HG03064 (cell line): ENCODE results near the gene PTPRD.

Experiments used
- ATAC-seq: cut with Tn5 transposase; IDR thresholded peaks from one replicate; pipeline ENCODE4 v1.9.1; 2021; ENCODE audit warnings: low read depth; ENCODE audit not compliant: unreplicated experiment

Gene PTPRD

DNA sequence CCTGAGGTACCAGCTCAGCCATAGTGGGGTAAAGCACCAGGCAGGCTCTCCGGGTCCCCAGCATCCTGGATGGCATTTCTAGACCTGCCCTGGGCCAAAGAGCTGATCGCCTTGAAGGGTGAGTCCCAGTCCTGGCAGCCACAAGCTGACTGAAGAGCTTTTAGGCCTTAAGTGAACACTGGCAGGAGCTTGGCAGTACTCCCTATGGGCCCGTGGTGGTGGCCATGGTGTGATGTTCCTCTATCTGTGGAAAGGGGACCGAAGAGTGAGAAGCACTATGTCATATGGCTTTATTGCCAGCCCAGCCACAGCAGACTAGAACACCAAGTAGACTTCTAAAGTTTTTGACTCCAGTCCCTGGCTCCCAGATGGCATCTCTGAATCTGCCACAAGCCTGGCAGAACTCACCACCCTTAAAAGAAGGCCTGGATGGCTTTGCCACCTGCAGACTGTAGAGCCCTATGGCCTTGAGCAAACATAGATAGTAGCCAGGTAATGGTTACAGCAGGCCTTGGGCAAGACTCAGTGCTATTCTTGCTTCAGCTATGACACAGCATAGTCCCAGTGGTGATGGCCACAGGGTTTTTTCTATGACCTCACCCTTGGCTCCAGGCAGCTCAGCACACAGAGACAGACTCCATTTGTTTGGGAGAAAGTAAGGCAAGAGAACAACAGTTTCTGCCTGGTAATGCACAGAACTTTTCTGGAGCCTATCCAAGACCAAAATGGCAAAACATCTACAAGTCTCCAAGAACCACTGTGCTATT is 2011.7 kb downstream of the PTPRD start:
- no peak for ATAC-seq

DNA sequence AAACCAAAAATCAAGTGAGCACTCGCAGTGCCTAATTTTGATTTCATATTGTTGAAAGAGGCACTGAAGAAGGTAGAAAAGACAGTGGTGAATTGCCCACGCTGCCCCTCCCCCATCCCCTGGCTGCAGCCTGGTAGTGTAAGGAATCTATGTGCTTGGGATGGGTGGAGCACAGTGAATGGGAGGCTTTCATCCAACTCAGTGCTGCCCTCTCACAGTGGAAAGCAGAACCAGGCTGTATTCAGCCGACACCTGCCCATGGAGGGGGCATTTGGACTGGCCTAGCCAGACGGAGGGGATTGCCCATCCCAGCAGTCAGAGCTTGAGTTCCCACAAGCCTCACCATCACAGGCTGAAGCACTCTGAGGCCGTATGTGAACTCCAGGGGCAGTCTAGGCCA is 2012.9 kb downstream of the PTPRD start:
- no peak for ATAC-seq

DNA sequence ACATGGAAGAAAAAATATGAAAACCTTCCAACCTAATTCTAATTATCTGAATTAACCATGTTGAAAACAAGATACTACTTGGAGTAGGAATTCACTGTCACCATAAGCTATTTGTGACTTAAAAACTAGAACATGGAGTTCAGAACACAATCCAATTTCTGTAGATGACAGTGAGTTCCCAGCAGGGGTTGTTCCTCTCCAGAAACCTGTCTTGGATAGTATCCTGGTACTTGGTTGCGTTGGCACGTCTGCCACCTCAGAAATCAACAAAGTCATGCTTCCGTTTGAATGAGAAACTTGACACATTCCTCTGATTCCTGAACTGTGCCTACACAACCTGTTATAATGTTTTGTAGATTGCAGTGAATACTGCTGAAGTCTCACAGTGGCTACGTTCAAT is 2023.3 kb downstream of the PTPRD start:
- ATAC-seq = no peak

DNA sequence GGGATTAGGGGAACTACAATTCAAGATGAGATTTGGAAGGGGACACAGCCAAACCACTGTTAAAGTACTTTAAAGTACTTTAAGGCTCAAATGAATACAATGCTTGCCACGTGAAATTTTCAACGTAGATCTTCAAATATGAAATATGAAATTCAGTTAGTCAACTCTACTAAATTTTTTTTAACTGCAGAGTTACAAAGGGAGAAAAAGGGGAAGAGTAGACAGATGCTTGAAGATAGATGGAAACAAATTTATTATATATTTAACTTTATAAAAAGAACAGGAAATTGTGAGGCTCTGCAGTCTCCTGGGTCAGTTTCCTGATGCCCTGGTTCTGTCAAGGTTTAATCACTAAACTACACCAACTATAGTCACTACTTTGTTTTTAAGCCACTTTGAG is 2027.8 kb downstream of the PTPRD start:
- ATAC-seq = no peak

DNA sequence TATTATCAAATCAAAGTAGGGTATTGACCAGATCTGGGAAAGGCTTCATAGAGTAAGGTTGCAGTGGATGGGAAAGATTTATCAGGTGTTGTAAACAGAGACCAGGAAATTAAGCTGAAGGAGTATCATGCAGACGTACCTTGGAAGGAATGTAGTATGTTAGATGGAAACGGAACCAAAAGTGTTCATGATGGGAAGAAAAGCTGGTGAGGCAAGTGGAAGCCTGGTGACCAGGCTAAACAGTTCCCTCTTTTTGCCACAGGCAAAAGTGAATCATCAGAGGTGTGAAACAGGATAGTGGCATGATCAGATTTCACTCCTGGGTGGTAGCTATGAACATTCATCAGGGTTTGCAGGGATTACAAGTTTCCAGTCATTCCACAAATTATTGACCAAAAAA is 2033.1 kb downstream of the PTPRD start:
- no peak for ATAC-seq

DNA sequence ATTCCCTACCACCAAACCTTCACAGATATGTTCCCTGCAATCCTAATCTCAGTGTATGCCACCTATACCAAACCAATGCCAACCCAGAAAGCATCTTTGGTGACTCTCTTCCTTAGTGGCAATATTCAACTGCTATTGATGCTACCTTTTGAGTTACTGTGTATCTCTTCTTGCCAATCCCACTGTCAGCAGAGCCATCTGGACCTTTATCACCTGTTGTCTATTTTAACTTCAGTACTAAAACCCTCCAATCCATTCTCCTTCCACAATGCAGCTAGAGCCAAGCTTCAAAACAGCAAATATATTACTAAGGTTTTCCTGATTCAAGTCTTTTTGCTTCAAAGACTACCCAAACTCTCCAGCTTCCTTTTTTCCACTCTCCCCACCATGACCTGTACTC is 2036.1 kb downstream of the PTPRD start:
- ATAC-seq = no peak

DNA sequence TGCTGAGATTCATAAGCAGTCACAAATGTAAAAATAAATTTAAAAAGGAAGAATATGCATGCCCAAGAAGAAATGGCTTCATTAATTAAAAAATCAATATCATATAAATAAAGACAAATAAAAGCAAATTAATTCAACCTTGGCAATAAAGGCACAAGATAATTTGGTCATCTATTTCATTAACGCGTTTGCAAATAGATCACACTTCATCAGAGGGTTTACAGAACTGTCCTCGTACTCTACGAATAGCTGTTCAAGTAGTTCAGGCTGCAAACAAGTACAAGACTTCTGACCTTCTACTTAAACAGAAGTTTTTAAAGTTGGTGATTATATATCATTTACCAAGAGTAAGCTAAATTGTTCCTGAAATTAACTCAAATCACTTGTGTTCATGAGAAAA is 2038.0 kb downstream of the PTPRD start:
- no peak for ATAC-seq

DNA sequence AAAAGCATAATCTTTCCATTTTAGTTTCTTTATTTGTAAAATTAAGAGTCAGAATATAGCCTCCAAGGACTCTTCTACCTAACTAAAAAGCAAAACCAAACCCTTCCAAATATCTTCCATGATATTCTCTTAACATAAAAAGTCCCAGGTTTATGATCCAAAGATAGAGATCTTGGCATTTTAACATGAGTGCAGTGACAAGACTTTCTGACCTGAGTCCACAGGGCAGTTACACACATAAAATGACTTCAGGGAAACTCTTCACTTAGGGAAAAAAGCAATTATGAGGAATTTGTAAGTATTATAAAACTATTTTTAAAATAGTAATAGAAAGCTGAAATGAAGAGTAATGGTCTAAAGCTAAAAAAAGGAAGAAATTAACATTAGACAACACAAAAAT is 2040.6 kb downstream of the PTPRD start:
- no peak for ATAC-seq

DNA sequence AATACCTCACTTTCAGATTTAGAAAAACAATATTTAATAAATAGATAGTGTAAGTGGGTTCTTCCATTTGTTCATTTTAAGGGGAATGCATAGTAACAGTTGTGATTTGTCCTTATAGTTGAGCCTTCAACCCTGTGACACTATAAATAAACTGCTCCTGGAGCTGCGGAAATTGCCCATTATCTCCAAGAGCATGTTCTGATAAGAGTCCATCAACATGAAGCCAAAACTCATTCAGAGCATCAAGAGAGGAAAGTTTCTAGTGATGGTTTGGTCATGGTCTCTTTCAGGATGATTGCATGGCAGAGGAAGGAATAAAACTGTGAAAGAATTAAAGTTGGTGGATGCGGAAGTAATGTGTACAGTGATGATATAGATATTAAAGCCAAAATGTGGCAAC is 2041.2 kb downstream of the PTPRD start:
- ATAC-seq = no peak

DNA sequence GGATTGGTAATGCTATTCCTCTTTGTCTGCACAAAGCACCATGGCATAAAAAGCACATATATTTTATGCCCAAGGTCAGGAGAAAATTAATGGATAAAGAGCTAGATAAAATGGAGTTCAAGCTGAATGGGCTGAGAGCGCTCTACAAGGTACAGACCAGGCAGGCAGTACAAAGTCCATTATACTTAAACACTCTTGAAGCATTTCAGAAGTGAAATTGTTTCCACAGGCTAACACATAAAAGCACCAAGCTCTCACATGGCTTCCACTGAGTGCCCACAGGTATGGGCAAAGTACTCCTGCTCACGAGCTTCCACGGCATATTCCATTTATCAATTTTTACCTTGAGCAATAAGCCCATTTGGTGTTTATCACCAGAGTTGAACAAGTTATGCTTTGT is 2042.0 kb downstream of the PTPRD start:
- no peak for ATAC-seq

DNA sequence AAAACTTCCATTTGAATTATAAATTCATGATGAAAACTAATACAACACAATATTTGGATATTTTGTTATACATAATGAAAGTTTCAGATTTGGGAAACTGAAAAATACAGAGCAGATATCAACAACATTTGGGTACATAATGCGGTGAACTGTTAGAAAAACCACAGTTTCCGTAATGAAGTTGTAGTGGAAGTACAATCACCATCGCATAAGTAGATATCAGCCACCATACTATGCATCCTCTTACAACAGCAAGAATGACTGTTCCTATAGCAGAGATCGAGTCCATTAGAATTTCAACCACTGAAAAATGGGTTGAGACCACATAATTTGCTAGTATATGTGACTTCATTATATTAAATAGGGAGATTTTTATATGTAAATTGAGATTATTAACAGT is 2043.0 kb downstream of the PTPRD start:
- ATAC-seq = no peak

DNA sequence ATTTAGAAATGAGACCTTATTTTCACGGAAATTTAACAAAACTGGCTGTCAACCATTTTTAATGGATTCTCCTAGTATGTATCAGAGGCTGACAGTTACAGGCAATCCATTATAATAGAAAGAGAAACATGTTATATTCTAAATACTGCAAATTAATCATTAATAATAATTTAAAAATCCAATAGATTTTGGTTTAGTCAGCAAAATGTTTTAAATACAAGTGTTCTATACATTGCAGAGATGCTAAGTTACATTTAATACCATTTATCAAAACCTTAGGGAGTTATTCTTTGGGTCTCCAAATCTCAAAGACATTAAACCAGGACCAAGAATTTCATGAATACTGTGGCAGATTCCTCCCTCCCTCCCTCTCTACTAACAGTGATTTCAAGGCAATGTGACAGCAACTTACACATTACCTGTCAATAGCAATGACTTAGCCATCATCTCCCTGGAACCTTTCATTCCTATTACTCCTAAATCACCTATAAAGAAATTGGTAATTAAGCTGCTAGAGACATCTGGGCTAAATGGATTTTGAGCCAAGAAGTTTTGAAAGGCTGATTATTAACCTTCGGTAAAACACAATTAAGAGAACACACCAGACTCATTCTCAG is 2044.7 kb downstream of the PTPRD start:
- no peak for ATAC-seq

DNA sequence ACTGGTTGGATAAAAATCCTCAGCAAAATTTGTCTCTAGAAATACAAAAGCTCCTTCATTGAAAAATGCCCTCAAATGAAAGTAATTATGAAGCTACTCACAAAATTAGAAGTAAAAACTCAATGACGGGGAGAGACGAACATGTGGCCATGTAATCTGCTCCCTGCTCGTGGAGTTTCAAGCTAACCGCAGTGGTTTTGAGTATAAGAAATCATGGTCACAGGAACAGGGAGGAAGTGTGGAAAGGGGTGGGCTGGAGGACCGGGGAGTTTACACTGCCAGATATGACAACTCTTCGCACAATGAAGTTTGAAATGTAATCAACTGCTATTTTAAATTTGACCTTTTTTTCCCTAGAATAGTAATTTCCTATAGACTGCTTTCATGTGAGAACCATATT is 2047.8 kb downstream of the PTPRD start:
- ATAC-seq = no peak

DNA sequence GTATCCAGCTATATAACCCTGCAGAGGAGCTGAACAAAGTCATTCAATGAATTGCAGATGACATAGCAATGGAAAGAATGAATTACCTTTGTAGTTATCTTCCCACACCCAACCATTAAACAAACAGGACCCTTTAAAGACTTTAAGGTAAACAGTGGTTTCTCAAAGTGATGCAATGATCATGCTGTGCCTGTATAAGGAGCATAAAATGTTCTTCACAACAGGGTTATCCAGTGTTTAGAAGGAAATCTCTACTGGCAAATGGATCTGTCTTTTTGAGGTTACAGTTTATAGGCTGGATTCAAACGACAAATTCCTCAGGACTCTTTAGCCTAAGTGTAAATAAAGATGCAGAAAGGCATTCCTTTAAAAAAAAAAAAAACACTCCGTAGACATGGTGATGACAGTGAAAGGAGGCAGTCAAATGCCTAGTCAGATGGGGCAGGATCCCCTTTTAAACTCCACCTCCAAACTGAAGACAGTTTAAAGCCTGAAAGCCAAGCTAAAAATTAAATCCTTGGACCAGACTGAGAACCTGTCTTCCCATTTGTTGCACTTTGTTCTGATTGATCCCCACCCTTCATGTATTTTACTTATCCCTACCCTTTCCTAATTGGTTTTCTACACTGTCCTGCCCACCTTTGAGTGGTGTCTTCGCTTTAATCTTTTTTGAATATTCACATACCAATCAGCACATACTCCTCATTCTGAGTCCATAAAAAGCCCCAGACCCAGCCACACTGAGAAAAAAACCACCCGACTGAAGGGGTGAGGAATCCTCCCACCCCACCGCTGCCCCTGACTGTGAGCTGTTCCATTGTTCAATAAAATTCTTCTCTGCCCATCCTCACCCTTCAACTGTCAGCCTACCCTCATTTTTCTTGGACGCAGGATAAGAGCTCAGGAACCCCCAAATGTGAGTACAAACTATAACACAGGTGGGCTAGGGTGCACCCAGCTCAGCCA is 2052.0 kb downstream of the PTPRD start:
- ATAC-seq = no peak

DNA sequence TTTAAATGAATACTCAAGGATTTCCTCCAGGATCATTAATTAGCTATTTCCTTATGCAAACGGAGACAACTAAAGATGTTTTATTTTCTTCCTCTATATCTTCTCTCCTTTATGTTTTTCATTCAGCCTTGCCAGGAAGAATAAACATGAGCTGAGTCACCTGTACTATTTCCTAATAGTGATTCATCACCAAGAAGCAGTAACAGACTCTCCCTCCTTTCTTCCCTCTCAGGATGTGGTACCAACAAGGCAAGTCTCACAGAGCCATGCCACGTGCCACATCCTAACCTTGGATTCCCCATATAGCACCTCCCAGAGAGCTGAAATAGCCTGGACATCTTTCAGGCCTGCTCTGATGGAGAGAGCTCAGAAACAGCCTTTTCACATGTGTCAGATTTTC is 2054.6 kb downstream of the PTPRD start:
- ATAC-seq = no peak

DNA sequence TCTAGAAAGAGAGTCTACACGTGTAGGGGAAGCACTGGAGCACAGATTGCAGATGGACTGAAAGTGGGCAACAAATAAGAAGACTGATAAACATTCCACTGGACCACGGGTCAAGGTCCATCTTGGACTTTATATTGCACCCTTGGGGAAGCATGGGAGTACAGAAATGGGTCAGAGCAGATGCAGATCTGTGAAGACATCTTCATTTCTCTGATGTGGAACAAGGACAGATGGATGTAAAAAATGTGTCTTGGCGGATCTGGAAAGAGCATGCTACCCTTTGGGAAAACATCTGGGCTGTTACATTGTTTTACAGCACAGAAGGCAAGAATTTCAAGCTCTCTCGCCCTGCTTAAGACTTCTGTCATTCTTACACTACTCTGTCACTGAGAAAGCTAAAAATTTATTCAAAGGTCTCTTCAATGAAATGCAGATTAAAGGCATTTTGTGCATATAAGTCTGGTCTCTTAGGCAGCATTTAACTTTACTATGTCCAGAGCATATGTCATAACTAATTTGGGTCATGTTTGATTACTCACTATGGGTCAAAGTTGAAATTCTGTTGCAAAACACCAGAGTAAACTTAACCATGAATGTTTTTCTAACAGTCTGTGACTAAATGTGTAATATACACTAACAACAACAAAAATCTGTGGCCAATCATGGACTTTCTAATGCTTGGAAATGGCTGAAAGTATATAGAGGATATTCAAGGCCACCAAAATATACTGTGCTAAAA is 2056.9 kb downstream of the PTPRD start:
- ATAC-seq = no peak

DNA sequence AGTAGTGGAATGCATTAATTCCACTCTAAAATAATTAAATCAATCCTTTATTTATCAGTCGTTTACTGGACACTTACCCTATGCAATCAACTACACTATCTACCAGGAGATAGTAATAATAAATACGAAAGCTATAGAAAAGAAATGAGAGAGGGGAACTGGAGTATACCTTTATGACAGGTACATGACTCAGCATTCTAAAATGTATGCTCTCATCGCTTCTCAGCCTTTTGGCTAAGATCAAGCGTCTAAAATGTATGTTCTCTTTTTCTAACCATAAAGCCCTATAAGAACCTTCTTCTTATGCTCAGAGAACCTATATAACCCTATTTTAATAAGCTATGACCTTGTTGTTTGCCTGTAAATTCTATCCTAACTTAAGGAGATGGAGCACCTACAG is 2059.4 kb downstream of the PTPRD start:
- ATAC-seq = no peak

DNA sequence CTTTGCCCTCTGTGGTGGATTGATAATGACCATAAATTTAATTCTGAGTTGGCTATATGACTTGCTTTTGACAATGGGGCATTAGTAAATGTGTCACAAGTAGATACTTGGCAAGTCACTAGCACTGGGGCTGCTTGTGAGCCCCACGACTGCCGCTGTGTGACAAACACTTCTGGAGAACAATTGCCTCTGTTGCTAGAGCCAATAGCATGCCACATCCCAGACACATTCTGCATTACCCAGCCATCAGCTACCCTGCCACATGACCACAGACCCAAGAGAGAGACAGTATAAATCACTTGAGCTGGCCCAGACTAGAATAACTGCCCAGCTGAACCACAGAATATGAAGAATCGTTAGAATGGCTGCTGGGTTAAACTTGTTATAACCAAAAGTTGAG is 2060.1 kb downstream of the PTPRD start:
- ATAC-seq = no peak

DNA sequence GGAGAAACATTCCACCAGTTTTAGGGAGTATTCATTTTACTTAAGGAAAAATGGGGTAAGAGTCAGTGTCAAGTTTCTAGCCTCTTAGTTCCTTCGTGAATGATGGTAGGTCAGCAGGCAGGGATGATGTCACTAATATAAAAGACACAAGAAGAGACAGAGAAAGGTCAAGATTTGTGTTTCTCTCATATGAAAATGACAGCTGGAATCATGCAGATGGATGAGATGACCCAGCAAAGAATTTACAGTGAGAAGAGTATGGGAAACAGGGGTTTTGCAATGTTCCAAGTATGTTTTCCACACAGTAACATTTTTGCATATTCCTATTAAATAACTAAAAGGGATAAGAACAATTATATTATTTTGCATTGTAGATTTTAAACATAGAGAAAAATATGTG is 2063.6 kb downstream of the PTPRD start:
- no peak for ATAC-seq

DNA sequence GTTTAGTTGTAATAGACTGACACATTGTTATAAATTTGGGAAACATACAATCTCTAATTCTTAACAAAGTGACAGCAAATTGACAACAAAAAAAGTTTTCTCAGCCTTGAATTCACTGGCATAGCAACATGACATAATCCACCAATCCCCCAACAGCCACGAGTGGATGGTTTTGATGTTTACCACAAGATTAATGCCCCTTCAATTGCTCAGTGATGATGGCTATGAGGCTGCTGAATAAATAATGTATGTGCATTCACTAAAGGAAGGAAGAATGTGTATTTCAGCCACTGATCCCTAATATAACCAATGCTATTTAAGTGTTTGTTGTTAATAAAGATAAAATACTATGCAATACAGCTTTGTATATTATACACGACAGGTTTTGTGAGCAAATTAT is 2069.6 kb downstream of the PTPRD start:
- ATAC-seq = no peak

DNA sequence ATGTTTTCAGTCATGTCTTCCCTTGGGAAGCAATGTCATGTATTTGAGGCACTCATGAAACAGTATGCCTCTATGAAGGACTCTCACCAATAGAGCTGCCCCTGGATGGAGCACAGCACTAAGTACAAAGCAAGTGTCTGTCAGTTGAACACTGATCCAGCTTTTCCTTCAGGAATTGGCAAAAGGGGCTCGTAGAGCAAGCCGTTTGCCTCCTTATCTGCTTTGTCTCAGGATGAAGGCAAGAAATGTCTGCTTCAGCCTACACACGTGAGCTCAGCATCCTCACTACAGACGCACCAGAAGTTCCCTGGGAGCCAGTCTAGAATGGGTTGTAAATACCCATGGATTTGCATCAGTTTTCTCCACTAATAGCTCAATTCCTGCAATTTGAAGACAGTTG is 2070.3 kb downstream of the PTPRD start:
- no peak for ATAC-seq
